Neural cell (in vitro differentiated cells): ENCODE measurements around the gene AOAH. TPM values are rescaled to one million over a fixed set of nuclear protein-coding genes. Genes with fewer than 3 reads are reported as not detected.

ENCODE experiments used
- H2AFZ ChIP-seq: fragments of 200-600, 300-800 bp; sonication (generic), shearing (Covaris generic); 2 replicates; pipeline ENCODE4 v1.6.0; 2014; ENCODE audit warnings: low read depth, mild to moderate bottlenecking, antibody characterized with exemption, low read length, moderate library complexity
- H3F3A ChIP-seq: fragments of 200-600 bp; shearing (Covaris generic); 2 replicates; pipeline ENCODE4 v1.6.1; 2016; ENCODE audit warnings: mild to moderate bottlenecking, moderate library complexity, mixed read lengths, antibody characterized with exemption, low read length; ENCODE audit not compliant: insufficient read depth, poor library complexity, severe bottlenecking
- H3K27ac ChIP-seq: fragments of 200-600, 300-800 bp; sonication (generic), shearing (Covaris generic); 2 replicates; pipeline ENCODE4 v1.5.1; 2014; ENCODE audit warnings: mild to moderate bottlenecking, low read length, moderate library complexity
- H3K27me3 ChIP-seq: fragments of 300-800, 200-600 bp; sonication (generic), shearing (Covaris generic); 2 replicates; pipeline ENCODE4 v1.6.0; 2014; ENCODE audit warnings: mild to moderate bottlenecking, low read depth, low read length, moderate library complexity; ENCODE audit not compliant: insufficient read depth
- H3K36me3 ChIP-seq: fragments of 300-800, 200-600 bp; sonication (generic), shearing (Covaris generic); 2 replicates; pipeline ENCODE4 v1.5.1; 2014; ENCODE audit warnings: mild to moderate bottlenecking, antibody characterized with exemption, low read length, moderate library complexity; ENCODE audit not compliant: insufficient read depth
- H3K4me2 ChIP-seq: fragments of 300-800, 200-600 bp; sonication (generic), shearing (Covaris generic); 2 replicates; pipeline ENCODE4 v1.6.0; 2014; ENCODE audit warnings: mild to moderate bottlenecking, low read length
- H3K4me3 ChIP-seq: fragments of 300-800, 200-600 bp; sonication (generic), shearing (Covaris generic); 2 replicates; pipeline ENCODE4 v1.5.1; 2014; ENCODE audit warnings: mild to moderate bottlenecking, low read length, moderate library complexity
- H3K79me2 ChIP-seq: fragments of 200-600 bp; shearing (Covaris generic); replicated peaks from 2 replicates; pipeline ENCODE4 v1.6.0; 2014; ENCODE audit warnings: mild to moderate bottlenecking, low read length, moderate library complexity; ENCODE audit not compliant: insufficient read depth
- H3K9ac ChIP-seq: fragments of 300-800, 200-600 bp; sonication (generic), shearing (Covaris generic); 2 replicates; pipeline ENCODE4 v1.6.1; 2016; ENCODE audit warnings: mild to moderate bottlenecking, low read length, mixed read lengths
- H3K9me2 ChIP-seq: fragments of 200-600 bp; shearing (Covaris generic); 2 replicates; pipeline ENCODE4 v1.6.1; 2016; ENCODE audit warnings: mild to moderate bottlenecking, low read length, mixed read lengths; ENCODE audit not compliant: insufficient read depth
- H3K9me3 ChIP-seq: fragments of 200-600, 300-800 bp; sonication (generic), shearing (Covaris generic); 2 replicates; pipeline ENCODE4 v1.6.1; 2016; ENCODE audit warnings: mild to moderate bottlenecking, mixed run types, low read length, moderate library complexity, mixed read lengths
- H4K20me1 ChIP-seq: fragments of 200-600 bp; shearing (Covaris generic); 2 replicates; pipeline ENCODE4 v1.6.1; 2016; ENCODE audit warnings: mild to moderate bottlenecking, mixed run types; ENCODE audit not compliant: insufficient read depth
- EP300 ChIP-seq: fragments of 450-650 bp; conservative IDR thresholded peaks from 2 replicates; pipeline ENCODE4 v1.6.1; 2014; ENCODE audit warnings: antibody characterized with exemption, mild to moderate bottlenecking, moderate library complexity; ENCODE audit not compliant: poor library complexity, severe bottlenecking
- EZH2 ChIP-seq: fragments of 200-600, 300-800 bp; shearing (Covaris generic), sonication (generic); IDR thresholded peaks from 2 replicates; pipeline ENCODE4 v1.6.1; 2014; ENCODE audit warnings: antibody characterized with exemption, low read length, borderline replicate concordance, mild to moderate bottlenecking; ENCODE audit not compliant: insufficient read depth, poor library complexity, severe bottlenecking
- MXI1 ChIP-seq: fragments of 450-650 bp; conservative IDR thresholded peaks from 2 replicates; pipeline ENCODE4 v1.6.1; 2014; ENCODE audit warnings: antibody characterized with exemption, mild to moderate bottlenecking; ENCODE audit not compliant: poor library complexity, severe bottlenecking
- POLR2AphosphoS5 ChIP-seq: IDR thresholded peaks from 2 replicates; pipeline ENCODE4 v1.6.1; 2012
- RAD21 ChIP-seq: fragments of 450-650 bp; conservative IDR thresholded peaks from 2 replicates; pipeline ENCODE4 v1.6.1; 2014; ENCODE audit warnings: antibody characterized with exemption, mild to moderate bottlenecking, moderate library complexity
- SMC3 ChIP-seq: fragments of 450-650 bp; conservative IDR thresholded peaks from 2 replicates; pipeline ENCODE4 v1.6.1; 2014; ENCODE audit warnings: antibody characterized with exemption, mild to moderate bottlenecking, moderate library complexity; ENCODE audit not compliant: poor library complexity
- TAF1 ChIP-seq: IDR thresholded peaks from 2 replicates; pipeline ENCODE4 v1.6.1; 2012; ENCODE audit warnings: low read depth
- polyA plus RNA-seq: library from polyadenylated mRNA; depleted of rRNA; stranded (reverse); fragments of >200 nt; gene quantifications from 2 replicates; pipeline ENCODE4 v1.2.3, GENCODE V29; 2014
- TF ChIP-seq, protein P1 (sequence below): IDR thresholded peaks from 2 replicates; pipeline ENCODE4 v1.6.1; 2012; ENCODE audit warnings: borderline replicate concordance
- TF ChIP-seq, protein P2 (sequence below): fragments of 450-650 bp; IDR thresholded peaks from 2 replicates; pipeline ENCODE4 v1.5.1; 2014; ENCODE audit warnings: antibody characterized with exemption, mild to moderate bottlenecking, moderate library complexity; ENCODE audit not compliant: poor library complexity, severe bottlenecking

Gene AOAH
- polyA plus RNA-seq, 1 donor from 2014 or later: 4.3 TPM

DNA sequence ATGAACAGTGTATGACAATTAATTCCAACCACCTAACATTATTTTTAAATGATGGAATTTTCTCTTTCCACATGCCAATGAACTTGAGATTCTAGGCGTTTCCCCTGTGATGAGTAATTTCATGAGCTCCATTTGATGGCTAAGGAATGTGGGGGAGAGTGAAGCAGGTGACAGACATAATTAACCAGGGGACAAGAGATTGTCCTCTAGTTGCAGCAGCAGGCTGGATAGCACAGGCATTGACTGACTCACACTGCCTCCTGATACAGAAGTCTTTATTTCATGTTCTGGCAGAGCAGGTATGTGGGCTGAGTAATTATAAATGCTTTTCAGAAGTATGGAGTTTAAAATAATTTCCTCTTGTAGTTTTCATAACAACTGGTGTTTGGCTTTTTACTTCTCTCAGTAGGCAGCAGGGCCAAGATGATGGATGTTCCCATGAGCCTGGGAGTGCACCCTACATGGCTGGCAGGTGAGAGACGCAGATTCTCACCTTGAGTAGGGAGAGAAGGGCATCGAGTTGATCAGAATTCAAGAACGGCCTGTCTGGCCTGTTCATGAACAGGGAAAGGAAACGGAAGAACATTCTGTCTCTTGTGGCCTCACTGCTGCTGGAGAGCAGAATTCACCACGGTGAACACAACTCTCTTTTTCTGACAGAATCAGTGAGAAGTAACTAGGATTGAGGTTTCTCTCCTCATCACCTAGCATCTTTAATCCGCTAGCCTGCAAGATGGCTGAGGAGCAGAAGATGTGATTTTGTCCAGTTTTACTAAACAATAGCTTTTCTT, 118.8 kb downstream of the AOAH start:
- Histone ChIP-seq H3K27ac (peak overlapping the region; percentile 65), H3K9me3 (no peaks in the 10 kb centered on the region), H3K4me3 (no peak overlapping the region), H3K9ac (peak overlapping the region; percentile 20), H3F3A (no peaks in the 10 kb centered on the region), H3K9me2 (no peaks in the 10 kb centered on the region), H2AFZ (peak overlapping the region; percentile 63), H3K79me2 (no peaks in the 10 kb centered on the region), H4K20me1 (no peaks in the 10 kb centered on the region), H3K4me2 (no peak overlapping the region), H3K27me3 (no peaks in the 10 kb centered on the region), H3K36me3 (no peaks in the 10 kb centered on the region)
- no peak for TF ChIP-seq SMC3
- TF ChIP-seq, protein P1, sequence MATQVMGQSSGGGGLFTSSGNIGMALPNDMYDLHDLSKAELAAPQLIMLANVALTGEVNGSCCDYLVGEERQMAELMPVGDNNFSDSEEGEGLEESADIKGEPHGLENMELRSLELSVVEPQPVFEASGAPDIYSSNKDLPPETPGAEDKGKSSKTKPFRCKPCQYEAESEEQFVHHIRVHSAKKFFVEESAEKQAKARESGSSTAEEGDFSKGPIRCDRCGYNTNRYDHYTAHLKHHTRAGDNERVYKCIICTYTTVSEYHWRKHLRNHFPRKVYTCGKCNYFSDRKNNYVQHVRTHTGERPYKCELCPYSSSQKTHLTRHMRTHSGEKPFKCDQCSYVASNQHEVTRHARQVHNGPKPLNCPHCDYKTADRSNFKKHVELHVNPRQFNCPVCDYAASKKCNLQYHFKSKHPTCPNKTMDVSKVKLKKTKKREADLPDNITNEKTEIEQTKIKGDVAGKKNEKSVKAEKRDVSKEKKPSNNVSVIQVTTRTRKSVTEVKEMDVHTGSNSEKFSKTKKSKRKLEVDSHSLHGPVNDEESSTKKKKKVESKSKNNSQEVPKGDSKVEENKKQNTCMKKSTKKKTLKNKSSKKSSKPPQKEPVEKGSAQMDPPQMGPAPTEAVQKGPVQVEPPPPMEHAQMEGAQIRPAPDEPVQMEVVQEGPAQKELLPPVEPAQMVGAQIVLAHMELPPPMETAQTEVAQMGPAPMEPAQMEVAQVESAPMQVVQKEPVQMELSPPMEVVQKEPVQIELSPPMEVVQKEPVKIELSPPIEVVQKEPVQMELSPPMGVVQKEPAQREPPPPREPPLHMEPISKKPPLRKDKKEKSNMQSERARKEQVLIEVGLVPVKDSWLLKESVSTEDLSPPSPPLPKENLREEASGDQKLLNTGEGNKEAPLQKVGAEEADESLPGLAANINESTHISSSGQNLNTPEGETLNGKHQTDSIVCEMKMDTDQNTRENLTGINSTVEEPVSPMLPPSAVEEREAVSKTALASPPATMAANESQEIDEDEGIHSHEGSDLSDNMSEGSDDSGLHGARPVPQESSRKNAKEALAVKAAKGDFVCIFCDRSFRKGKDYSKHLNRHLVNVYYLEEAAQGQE: no peak
- TF ChIP-seq EZH2: no peak
- TF ChIP-seq POLR2AphosphoS5: no peak
- no peak for TF ChIP-seq RAD21
- no peak for TF ChIP-seq MXI1
- TF ChIP-seq TAF1: no peak

DNA sequence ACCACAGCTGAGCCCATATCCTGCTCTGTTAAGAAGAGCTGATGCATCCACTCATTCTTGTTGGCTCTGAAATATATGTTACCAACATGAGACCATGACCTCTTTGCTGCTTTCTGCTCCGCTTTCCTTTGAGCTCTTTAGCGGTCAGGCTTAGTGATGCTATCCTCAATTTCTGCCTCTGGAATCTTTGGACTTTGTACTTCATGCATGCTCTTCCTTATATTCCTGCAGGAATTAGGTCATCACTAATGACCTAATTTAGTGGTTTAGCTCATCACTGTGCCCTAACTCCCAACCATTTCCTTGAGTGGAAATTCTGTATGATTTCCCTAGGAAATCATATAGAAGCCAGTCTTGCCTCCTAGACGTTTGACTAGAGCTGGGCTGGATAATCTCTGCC, 119.5 kb downstream of the AOAH start:
- Histone ChIP-seq H3K79me2 (no peaks in the 10 kb centered on the region), H3K27me3 (no peaks in the 10 kb centered on the region), H3K9me3 (no peaks in the 10 kb centered on the region), H3K4me2 (no peak overlapping the region), H2AFZ (no peak overlapping the region), H4K20me1 (no peaks in the 10 kb centered on the region), H3F3A (no peaks in the 10 kb centered on the region), H3K9me2 (no peaks in the 10 kb centered on the region), H3K4me3 (no peak overlapping the region), H3K9ac (no peak overlapping the region), H3K36me3 (no peaks in the 10 kb centered on the region), H3K27ac (no peak overlapping the region)
- no peak for TF ChIP-seq MXI1

DNA sequence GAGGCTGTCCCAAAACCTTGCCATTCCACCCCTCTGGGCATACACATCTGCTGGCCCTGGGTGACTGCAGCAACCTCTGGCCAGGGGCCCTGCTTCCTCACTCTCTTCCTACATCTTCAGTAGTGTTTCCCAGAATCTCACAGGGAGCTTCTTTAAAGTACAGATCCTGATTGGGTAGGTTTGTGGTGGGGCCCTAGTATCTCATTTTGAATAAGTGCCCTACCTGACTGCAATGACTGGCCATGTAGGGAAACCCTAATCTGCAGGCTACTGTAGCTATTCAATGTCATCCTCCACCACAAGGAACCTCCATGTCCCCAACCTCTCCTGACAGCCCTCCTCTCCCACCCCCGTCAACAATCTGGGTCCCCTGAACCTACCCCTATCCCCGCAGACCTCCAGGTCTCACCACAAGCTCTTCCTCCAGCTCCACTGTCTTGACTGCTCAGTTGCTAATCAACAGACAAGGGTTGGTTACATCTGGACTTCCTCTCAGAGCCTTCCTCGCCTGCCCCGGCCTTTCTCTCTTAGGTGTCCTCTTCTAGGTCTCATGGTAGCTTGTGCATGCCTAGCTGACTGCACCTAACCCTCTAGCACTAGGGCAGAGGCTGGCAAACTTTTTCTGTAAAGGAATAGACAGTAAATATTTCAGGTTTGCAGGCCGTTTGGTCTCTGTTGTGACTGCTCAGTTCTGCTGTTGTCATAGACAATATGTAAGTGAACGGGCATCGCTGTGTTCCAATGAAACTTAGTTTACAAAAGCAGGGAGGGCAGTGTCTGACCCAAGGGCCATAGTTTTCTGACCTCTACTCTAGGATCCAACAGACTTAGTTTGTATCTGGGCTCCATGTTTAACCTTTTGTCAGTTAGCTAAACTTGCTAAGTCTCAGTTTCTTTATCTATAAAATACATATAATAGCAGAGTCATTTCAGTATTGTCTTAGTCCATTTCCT, 121.1 kb downstream of the AOAH start:
- Histone ChIP-seq H3K36me3 (no peaks in the 10 kb centered on the region), H3K9ac (no peak overlapping the region), H3F3A (no peaks in the 10 kb centered on the region), H4K20me1 (no peaks in the 10 kb centered on the region), H3K9me2 (no peaks in the 10 kb centered on the region), H3K27me3 (no peaks in the 10 kb centered on the region), H3K9me3 (no peaks in the 10 kb centered on the region), H3K79me2 (no peaks in the 10 kb centered on the region), H3K27ac (no peak overlapping the region), H3K4me3 (no peak overlapping the region), H3K4me2 (no peak overlapping the region), H2AFZ (no peak overlapping the region)
- TF ChIP-seq EP300 (no peak), EZH2 (no peak), SMC3 (no peak), TAF1 (no peak), POLR2AphosphoS5 (no peak), MXI1 (no peak), RAD21 (no peak)
- TF ChIP-seq, protein P1: no peak
- TF ChIP-seq, protein P2, sequence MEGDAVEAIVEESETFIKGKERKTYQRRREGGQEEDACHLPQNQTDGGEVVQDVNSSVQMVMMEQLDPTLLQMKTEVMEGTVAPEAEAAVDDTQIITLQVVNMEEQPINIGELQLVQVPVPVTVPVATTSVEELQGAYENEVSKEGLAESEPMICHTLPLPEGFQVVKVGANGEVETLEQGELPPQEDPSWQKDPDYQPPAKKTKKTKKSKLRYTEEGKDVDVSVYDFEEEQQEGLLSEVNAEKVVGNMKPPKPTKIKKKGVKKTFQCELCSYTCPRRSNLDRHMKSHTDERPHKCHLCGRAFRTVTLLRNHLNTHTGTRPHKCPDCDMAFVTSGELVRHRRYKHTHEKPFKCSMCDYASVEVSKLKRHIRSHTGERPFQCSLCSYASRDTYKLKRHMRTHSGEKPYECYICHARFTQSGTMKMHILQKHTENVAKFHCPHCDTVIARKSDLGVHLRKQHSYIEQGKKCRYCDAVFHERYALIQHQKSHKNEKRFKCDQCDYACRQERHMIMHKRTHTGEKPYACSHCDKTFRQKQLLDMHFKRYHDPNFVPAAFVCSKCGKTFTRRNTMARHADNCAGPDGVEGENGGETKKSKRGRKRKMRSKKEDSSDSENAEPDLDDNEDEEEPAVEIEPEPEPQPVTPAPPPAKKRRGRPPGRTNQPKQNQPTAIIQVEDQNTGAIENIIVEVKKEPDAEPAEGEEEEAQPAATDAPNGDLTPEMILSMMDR: no peak
